AG10803 (cell line): ENCODE results near the gene FRMPD3.
A peak's percentile ranks its signal among the peaks of the same experiment; 100 is the strongest.

Source experiments
- DNase-seq: peaks from one replicate; pipeline ENCODE4 v3.0.0; 2010; ENCODE audit warnings: low read depth
- H3K4me3 ChIP-seq: 2 replicates; pipeline ENCODE4 v1.5.1; 2011; ENCODE audit warnings: mild to moderate bottlenecking, low read length, control low read depth
- CTCF ChIP-seq: conservative IDR thresholded peaks from 2 replicates; pipeline ENCODE4 v1.5.1; 2011; ENCODE audit warnings: mild to moderate bottlenecking, low read length, control low read depth, inconsistent platforms

The FRMPD3 gene

GRCh38 chrX:107448998-107449835, at the start of gene FRMPD3:
Gene FRMPD3, plus strand, starts transcription at chrX:107449652. Its CDS starts 76,937 bp downstream, at chrX:107526589.
- TF ChIP-seq CTCF, result no peak
- H3K4me3 ChIP-seq, result peak within 1 kb of the TSS; percentile 42
- DNase-seq, result no peak

- no peak overlapping the region for H3K4me3 ChIP-seq
- no peak for TF ChIP-seq CTCF
- no peak for DNase-seq
These were observed 28.9 kb upstream of the FRMPD3 start for GRCh38 chrX:107420571-107420970.

GRCh38 chrX:107421337-107421861, 28.1 kb upstream of the FRMPD3 start:
- TF ChIP-seq CTCF, result no peak
- no peak for DNase-seq
- no peak overlapping the region for H3K4me3 ChIP-seq

GRCh38 chrX:107429090-107429489, 20.4 kb upstream of the FRMPD3 start:
- DNase-seq, result peak; percentile 23
- peak; percentile 43 for TF ChIP-seq CTCF
- no peak overlapping the region for H3K4me3 ChIP-seq

- no peak overlapping the region for H3K4me3 ChIP-seq
- DNase-seq, result no peak
- no peak for TF ChIP-seq CTCF
These were observed 9.3 kb upstream of the FRMPD3 start for GRCh38 chrX:107440187-107440586.

GRCh38 chrX:107440692-107441091, 8.8 kb upstream of the FRMPD3 start:
- TF ChIP-seq CTCF, result no peak
- DNase-seq, result no peak
- no peak overlapping the region for H3K4me3 ChIP-seq

GRCh38 chrX:107442914-107443527, 6.4 kb upstream of the FRMPD3 start:
- H3K4me3 ChIP-seq, result no peak overlapping the region
- no peak for DNase-seq
- no peak for TF ChIP-seq CTCF
